ENCODE data around the gene MARCHF3. TPM values are rescaled to one million over a fixed set of nuclear protein-coding genes. Genes with fewer than 3 reads are reported as not detected.

MARCHF3 gene
- total and polyA plus RNA-seq, 2 of the 13 experiments (the other 11 are each of a cell fraction or from before 2014, with no cell fraction given), result 4.8 to 11.9 TPM

DNA sequence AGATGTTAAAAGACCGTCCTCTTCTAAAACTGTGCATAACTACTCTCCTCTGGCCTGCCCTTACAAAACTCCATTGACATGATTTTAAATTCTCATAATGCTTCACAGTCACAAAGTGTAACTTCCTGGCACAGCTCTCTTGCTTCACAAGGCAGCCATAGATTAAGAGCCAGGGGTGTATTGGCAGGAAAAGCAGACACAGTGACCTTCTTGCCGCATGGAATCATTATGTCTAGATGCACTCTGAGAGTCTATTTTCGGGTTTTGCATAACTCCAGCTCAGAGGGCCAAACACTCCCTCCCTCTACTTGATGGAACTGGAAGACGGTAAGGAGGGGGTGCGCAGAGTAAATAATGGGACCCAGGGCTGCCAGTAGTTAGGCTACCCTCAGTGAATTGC lies 110.1 kb downstream of the MARCHF3 start:
- H3K27ac ChIP-seq (ENCODE audit: extremely low read length, insufficient read depth, low read length), result no peak overlapping the region
- DNase-seq (ENCODE audit: low spot score) (no peak), FAIRE-seq (no peak), ATAC-seq (no peak)
- no TSS peak for BruUV-seq (replicated peaks)
- H3K9me3 ChIP-seq (ENCODE audit: low read length), result no peaks in the 10 kb centered on the region
- CTCF ChIA-PET (ENCODE audit: low intra/inter-chr PET ratio, low total read pairs), result no interaction called here
- H4K20me1 ChIP-seq (ENCODE audit: insufficient read depth, low read length), result no peaks in the 10 kb centered on the region
- in situ Hi-C loops (cut with HindIII; ENCODE audit: extremely low pct_ligation_motif_present, low pct_unique_long_range_greater_than_20kb), result no loop called here
- H3K27me3 ChIP-seq (ENCODE audit: control insufficient read depth in 1 of 2, insufficient read depth in 2 of 2, low read length in 2 of 2), result no peaks in the 10 kb centered on the region
- H3K4me2 ChIP-seq (ENCODE audit: low read depth, low read length), result no peak overlapping the region
- H3K4me3 ChIP-seq (replicated peaks in 1 of 3; ENCODE audit: insufficient read depth in 1 of 3, low read depth in 2 of 3, low read length in 3 of 3), result no peak overlapping the region
- H3K79me2 ChIP-seq (ENCODE audit: insufficient read depth, low read length), result no peaks in the 10 kb centered on the region
- POLR2A ChIA-PET, result no interaction called here
- peaks cover 0 to 5% of the 10 kb centered on the region in 2 experiments; a peak in 2 of 5 replicates for H3K36me3 ChIP-seq (replicated peaks in 1 of 2; ENCODE audit: control insufficient read depth in 1 of 2, insufficient read depth in 2 of 2, low read length in 2 of 2)
- H3K4me1 ChIP-seq (ENCODE audit: insufficient read depth, low read length), result no peaks in the 10 kb centered on the region
- WGBS (ENCODE audit: low lambda C conversion rate), result 87% methylated on average over 5 of the region's 5 CpGs
- no peak for TF ChIP-seq AHR (CRISPR knock-in tag; IDR thresholded peaks at IDR 0.05)
- TF ChIP-seq, protein P1, sequence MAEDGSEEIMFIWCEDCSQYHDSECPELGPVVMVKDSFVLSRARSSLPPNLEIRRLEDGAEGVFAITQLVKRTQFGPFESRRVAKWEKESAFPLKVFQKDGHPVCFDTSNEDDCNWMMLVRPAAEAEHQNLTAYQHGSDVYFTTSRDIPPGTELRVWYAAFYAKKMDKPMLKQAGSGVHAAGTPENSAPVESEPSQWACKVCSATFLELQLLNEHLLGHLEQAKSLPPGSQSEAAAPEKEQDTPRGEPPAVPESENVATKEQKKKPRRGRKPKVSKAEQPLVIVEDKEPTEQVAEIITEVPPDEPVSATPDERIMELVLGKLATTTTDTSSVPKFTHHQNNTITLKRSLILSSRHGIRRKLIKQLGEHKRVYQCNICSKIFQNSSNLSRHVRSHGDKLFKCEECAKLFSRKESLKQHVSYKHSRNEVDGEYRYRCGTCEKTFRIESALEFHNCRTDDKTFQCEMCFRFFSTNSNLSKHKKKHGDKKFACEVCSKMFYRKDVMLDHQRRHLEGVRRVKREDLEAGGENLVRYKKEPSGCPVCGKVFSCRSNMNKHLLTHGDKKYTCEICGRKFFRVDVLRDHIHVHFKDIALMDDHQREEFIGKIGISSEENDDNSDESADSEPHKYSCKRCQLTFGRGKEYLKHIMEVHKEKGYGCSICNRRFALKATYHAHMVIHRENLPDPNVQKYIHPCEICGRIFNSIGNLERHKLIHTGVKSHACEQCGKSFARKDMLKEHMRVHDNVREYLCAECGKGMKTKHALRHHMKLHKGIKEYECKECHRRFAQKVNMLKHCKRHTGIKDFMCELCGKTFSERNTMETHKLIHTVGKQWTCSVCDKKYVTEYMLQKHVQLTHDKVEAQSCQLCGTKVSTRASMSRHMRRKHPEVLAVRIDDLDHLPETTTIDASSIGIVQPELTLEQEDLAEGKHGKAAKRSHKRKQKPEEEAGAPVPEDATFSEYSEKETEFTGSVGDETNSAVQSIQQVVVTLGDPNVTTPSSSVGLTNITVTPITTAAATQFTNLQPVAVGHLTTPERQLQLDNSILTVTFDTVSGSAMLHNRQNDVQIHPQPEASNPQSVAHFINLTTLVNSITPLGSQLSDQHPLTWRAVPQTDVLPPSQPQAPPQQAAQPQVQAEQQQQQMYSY (CRISPR knock-in tag; IDR thresholded peaks at IDR 0.05), result no peak
- no peak for TF ChIP-seq SRSF9 (IDR thresholded peaks at IDR 0.05; ENCODE audit: borderline replicate concordance, insufficient read depth, low read depth, low read length, poor library complexity, severe bottlenecking)
- TF ChIP-seq ZNF552 (CRISPR knock-in tag; IDR thresholded peaks at IDR 0.05; ENCODE audit: borderline replicate concordance), result no peak
- TF ChIP-seq LCORL (IDR thresholded peaks at IDR 0.05), result no peak
- TF ChIP-seq LCORL (CRISPR knock-in tag; IDR thresholded peaks at IDR 0.05), result no peak
- no peak for TF ChIP-seq ZFP82 (CRISPR knock-in tag; IDR thresholded peaks at IDR 0.05; ENCODE audit: borderline replicate concordance)
- no peak for TF ChIP-seq HOXD1 (CRISPR knock-in tag; IDR thresholded peaks at IDR 0.05)
- TF ChIP-seq ZNF549 (CRISPR knock-in tag; IDR thresholded peaks at IDR 0.05), result no peak
- TF ChIP-seq ATF1 (CRISPR knock-in tag; IDR thresholded peaks at IDR 0.05), result no peak
- TF ChIP-seq KDM5A (IDR thresholded peaks at IDR 0.05; ENCODE audit: borderline replicate concordance, low read length), result no peak
- no peak for TF ChIP-seq SP4 (CRISPR knock-in tag; IDR thresholded peaks at IDR 0.05)
- TF ChIP-seq, protein P2, sequence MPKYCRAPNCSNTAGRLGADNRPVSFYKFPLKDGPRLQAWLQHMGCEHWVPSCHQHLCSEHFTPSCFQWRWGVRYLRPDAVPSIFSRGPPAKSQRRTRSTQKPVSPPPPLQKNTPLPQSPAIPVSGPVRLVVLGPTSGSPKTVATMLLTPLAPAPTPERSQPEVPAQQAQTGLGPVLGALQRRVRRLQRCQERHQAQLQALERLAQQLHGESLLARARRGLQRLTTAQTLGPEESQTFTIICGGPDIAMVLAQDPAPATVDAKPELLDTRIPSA (CRISPR knock-in tag; IDR thresholded peaks at IDR 0.05; ENCODE audit: borderline replicate concordance), result no peak
- TF ChIP-seq MEF2D (CRISPR knock-in tag; IDR thresholded peaks at IDR 0.05), result no peak
- TF ChIP-seq FOXA1 (IDR thresholded peaks at IDR 0.05), result no peak
- TF ChIP-seq FOXA1 (CRISPR knock-in tag; IDR thresholded peaks at IDR 0.05), result no peak
- no peak overlapping the region for H3K9ac ChIP-seq (ENCODE audit: insufficient read depth, low read depth, low read length)
- intact Hi-C loops (cut with micrococcal nuclease; ENCODE audit: unreplicated experiment), result no loop called here
- H2AFZ ChIP-seq (ENCODE audit: low read length), result no peak overlapping the region
